NCI-H510A (cell line): ENCODE measurements around the gene ARL4A.
"Not testable (repeated sequence)": the region's sequence is repeated elsewhere in the genome, so short reads cannot be mapped to it uniquely, and the experiment has no call there.

ENCODE experiments used
- DNase-seq: peaks from one replicate; lab custom pipeline; 2025; lab: John Stamatoyannopoulos, UW

ARL4A gene, protein sequence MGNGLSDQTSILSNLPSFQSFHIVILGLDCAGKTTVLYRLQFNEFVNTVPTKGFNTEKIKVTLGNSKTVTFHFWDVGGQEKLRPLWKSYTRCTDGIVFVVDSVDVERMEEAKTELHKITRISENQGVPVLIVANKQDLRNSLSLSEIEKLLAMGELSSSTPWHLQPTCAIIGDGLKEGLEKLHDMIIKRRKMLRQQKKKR

GRCh38 chr7:12686891-12687717, at the start of gene ARL4A:
Gene ARL4A, plus strand, starts transcription at chr7:12687633. Its CDS starts 622 bp downstream, at chr7:12688255.
- DNase-seq = peak; percentile 99

- no peak for DNase-seq
These were observed 49.4 kb upstream of the ARL4A start for GRCh38 chr7:12637819-12638592.

DNA sequence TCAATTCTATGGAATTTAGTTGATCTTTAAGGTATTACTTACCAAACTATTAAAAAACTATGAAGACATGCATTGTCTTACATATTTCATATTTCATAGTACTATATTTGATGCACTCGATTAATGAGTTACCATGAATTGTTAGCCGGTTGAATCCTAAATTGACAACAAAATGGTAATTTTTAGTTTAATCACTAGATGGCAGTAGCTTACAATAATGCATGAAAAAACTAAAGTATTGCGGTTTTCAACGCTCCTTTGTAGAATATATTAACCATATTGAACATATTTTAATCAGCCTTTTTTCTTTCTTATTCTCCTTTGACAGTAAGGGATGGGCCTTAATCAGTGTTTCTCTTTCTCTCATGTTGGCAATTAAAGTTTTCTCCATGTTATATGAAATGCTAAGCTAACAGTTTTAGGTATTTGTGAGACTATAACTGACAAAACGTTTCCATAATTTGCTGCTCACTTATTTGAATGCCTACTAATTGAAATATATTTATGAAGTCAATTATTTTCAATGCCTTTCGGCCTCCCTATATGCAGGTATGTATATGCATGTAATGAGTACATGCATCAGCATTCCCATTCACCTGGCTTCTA, 48.5 kb upstream of the ARL4A start:
- peak; percentile 3 for DNase-seq

- no peak for DNase-seq
These were observed 46.9 kb upstream of the ARL4A start for GRCh38 chr7:12640299-12641096.

GRCh38 chr7:12641196-12641595, 46.2 kb upstream of the ARL4A start:
- no peak for DNase-seq

GRCh38 chr7:12642508-12642907, 44.9 kb upstream of the ARL4A start:
- no peak for DNase-seq

GRCh38 chr7:12643001-12643643, 44.3 kb upstream of the ARL4A start:
- DNase-seq = no peak

GRCh38 chr7:12643644-12644043, 43.8 kb upstream of the ARL4A start:
- no peak for DNase-seq

DNA sequence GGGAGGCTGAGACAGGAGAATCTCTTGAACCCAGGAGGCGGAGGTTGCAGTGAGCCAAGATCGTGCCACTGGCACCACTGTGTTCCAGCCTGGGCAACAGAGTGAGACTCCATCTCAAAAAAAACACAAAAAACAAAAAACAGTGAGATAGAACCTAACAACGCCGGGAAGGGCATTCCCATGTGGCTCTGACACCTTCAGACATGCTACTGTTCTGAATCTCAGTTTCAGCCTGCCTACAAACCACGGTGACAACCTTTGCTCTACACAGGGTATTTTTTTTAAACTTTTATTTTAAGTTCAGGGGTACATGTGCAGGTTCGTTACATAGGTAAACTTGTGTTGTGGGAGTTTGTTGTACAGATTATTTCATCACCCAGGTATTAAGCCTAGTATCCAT, 42.2 kb upstream of the ARL4A start:
- DNase-seq = not testable (repeated sequence)

GRCh38 chr7:12646139-12646538, 41.3 kb upstream of the ARL4A start:
- DNase-seq = no peak

- DNase-seq = no peak
These were observed 39.8 kb upstream of the ARL4A start for GRCh38 chr7:12647364-12648219.

DNA sequence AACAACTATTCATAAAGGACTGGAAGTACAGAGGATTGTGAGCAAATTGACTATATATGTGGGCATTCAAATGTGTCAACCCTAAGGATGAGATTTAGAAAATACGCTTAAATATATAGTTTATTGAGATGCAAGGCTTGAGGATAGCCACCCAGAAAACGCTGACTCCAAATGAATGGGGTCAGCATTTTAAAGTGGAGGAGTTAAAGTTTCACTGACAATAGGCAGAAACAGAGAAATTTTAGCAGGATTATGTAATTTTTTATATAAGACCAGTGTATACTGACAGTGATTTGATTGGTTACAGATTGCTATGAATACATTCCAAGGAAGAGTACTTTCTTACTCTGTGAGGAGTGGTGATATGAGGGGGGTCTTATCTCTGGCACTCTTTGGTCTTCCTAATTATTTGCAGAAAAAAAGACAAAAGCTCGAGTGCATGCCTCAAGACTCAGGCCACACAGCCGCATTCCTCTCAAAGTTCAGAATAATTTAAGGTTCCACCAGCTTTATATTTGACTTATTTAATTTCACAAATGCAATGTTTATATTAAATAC, 38.6 kb upstream of the ARL4A start:
- no peak for DNase-seq

- no peak for DNase-seq
These were observed 38.1 kb upstream of the ARL4A start for GRCh38 chr7:12649348-12649747.

DNA sequence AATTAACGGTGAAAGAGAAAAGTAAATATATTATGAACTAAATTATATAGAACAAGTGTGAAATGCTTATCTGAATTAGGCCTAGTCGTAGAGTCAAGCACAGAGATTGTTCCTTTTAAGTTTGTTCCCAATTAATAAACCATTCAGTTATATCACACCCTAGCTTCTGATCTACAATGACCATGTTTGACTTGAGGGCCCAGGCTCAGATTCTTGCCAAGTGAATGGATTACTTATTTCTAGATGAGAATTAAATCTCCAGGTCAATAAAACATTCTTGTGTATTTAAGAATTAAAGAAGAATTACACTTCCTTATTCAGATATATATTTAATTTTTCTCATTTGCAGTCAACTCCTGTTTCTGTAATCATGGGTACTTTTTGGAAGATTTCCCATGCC, 37.4 kb upstream of the ARL4A start:
- no peak for DNase-seq

DNA sequence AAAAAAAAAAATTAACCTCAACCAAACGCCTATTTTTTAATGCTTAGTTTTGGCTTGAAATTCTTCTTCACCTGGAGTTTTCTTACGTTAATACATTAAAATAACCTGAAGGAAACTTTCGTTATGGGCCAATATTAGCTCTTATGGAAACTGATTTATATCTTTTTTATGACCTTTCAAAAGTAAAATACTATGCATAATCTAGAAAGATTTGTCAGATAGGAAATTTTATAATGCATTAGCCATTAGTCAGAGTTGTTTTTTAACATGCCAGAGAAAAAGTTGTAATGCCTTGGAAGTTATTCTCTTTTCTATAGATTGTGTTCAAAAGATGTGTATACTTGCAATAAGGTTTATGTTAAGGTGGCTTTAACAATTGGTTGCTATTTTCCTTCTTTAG, 34.3 kb upstream of the ARL4A start:
- no peak for DNase-seq

- DNase-seq = no peak
These were observed 33.9 kb upstream of the ARL4A start for GRCh38 chr7:12653518-12653917.

DNA sequence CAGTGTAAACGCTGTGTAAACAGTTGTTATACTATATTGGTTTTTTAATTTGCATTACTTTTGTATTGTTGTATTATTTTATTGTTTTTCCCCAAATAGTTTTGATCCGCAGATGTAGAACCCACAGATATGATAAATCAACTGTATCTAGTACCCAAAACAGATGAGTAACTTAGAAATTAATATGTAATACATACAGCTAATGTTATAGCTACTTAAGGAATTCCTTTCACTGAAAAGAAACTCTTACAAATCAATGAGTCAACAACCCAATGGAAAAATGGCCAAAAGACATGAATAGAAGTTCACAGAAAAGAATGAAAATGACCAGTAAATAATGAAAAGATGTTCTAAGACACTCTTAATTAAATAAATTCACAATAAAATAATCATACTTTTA, 32.3 kb upstream of the ARL4A start:
- DNase-seq = no peak

- not testable (repeated sequence) for DNase-seq
These were observed 27.0 kb upstream of the ARL4A start for GRCh38 chr7:12660423-12660822.

DNA sequence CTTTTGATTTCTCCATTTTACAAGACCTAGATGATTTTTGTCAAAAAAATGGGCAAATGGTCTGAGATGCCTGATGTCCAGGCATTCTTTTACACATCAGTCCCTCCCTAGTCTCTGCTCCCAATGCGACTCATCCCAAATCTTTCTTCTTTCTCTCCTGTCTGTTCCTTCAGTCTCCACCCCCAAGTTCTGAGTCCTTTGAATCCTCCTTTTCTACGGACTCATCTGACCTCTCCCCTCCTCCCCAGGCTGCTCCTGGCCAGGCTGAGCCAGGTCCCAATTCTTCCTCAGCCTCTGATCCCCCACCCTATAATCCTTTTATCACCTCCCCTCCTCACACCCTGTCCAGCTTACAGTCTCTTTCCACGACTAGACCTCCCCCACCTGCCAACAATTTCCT, 26.4 kb upstream of the ARL4A start:
- not testable (repeated sequence) for DNase-seq

GRCh38 chr7:12661581-12661980, 25.9 kb upstream of the ARL4A start:
- no peak for DNase-seq
